Smooth muscle cell (in vitro differentiated cells): ENCODE data around the gene DYRK2. TPM values are rescaled to one million over a fixed set of nuclear protein-coding genes. Genes with fewer than 3 reads are reported as not detected.

ENCODE experiments used
- DNase-seq: peaks from one replicate; lab custom pipeline; 2025; ENCODE audit not compliant: unreplicated experiment; lab: John Stamatoyannopoulos, UW
- H2AFZ ChIP-seq: fragments of 200-600 bp; sonication (generic); 2 replicates; pipeline ENCODE4 v1.6.0; 2016; ENCODE audit warnings: antibody characterized with exemption, low read depth, mild to moderate bottlenecking
- H3F3A ChIP-seq: fragments of 200-600 bp; sonication (generic); 2 replicates; pipeline ENCODE4 v1.6.0; 2017; ENCODE audit warnings: antibody characterized with exemption, low read depth
- H3K27ac ChIP-seq: fragments of 200-600 bp; sonication (generic); 2 replicates; pipeline ENCODE4 v1.5.1; 2016; ENCODE audit warnings: low read depth, mild to moderate bottlenecking
- H3K27me3 ChIP-seq: fragments of 200-600 bp; sonication (generic); 2 replicates; pipeline ENCODE4 v1.6.1; 2016; ENCODE audit warnings: low read depth, mild to moderate bottlenecking
- H3K36me3 ChIP-seq: fragments of 200-600 bp; sonication (generic); 2 replicates; pipeline ENCODE4 v1.5.1; 2016; ENCODE audit warnings: low read depth
- H3K4me1 ChIP-seq: fragments of 200-600 bp; sonication (generic); 2 replicates; pipeline ENCODE4 v1.5.1; 2016; ENCODE audit warnings: low read depth
- H3K4me2 ChIP-seq: fragments of 200-600 bp; sonication (generic); 2 replicates; pipeline ENCODE4 v1.6.0; 2016; ENCODE audit warnings: mild to moderate bottlenecking
- H3K4me3 ChIP-seq: fragments of 200-600 bp; sonication (generic); 2 replicates; pipeline ENCODE4 v1.5.1; 2016; ENCODE audit warnings: mild to moderate bottlenecking
- H3K79me2 ChIP-seq: fragments of 200-600 bp; sonication (generic); 2 replicates; pipeline ENCODE4 v1.6.0; 2016; ENCODE audit warnings: low read depth, mild to moderate bottlenecking
- H3K9ac ChIP-seq: fragments of 200-600 bp; sonication (generic); 2 replicates; pipeline ENCODE4 v1.6.0; 2016; ENCODE audit warnings: low read depth
- H3K9me3 ChIP-seq: fragments of 200-600 bp; sonication (generic); replicated peaks from 2 replicates; pipeline ENCODE4 v1.5.1; 2016; ENCODE audit warnings: low read depth
- H4K20me1 ChIP-seq: fragments of 200-600 bp; sonication (generic); 2 replicates; pipeline ENCODE4 v1.6.0; 2016; ENCODE audit warnings: low read depth
- WGBS: methylation state at CpG from one replicate; pipeline ENCODE4 v1.1.7; 2016; ENCODE audit warnings: low lambda C conversion rate; 5-methylcytosine and 5-hydroxymethylcytosine counted together
- polyA plus RNA-seq: library from polyadenylated mRNA; unstranded; fragments of >200 nt; fragmentation: Nextera tagmentation; extraction: Ambion mirVana; gene quantifications from 2 replicates; pipeline ENCODE4 v1.2.1, GENCODE V29; 2016
- total RNA-seq: library from RNA; depleted of rRNA; stranded (reverse); fragments of >200 nt; gene quantifications from 2 replicates; pipeline ENCODE4 v1.2.3, GENCODE V29; 2014
- TF ChIP-seq, protein P1 (sequence below): fragments of 200-600 bp; sonication (generic); IDR thresholded peaks from 2 replicates; pipeline ENCODE4 v1.5.1; 2017; ENCODE audit warnings: borderline replicate concordance, mild to moderate bottlenecking, antibody characterized with exemption; ENCODE audit not compliant: insufficient read depth, poor library complexity, severe bottlenecking

DYRK2 gene
- total and polyA plus RNA-seq, 2 experiments from 2014 or later: 44.0 to 64.1 TPM

DNA sequence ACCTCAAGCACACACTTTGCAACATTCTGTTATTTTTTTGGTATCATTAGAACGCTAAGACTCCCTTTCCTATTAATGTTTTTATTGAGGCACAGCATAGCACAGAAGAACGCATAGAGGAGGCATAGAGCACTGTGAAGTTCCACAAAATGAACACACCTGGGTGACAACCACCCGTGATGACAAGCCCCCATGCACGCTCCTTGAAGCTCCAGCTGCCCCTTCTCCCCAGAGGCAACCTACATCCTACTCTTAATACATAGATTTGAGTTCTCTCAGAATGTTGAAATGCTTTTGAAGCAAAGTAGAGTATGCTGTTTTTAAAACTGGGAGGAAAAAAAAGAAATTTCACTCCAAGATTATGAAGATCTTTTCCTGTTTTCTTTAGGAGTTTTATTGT is 55.5 kb downstream of the DYRK2 start:
- Histone ChIP-seq H3K4me2 (no peak overlapping the region), H3K9ac (no peak overlapping the region), H3K4me1 (peaks cover 15% of the 10 kb centered on the region), H3K27ac (no peak overlapping the region), H3F3A (peaks cover 16% of the 10 kb centered on the region), H3K4me3 (no peak overlapping the region), H3K27me3 (no peaks in the 10 kb centered on the region), H3K79me2 (no peaks in the 10 kb centered on the region), H3K9me3 (no peaks in the 10 kb centered on the region), H2AFZ (no peak overlapping the region), H4K20me1 (no peaks in the 10 kb centered on the region), H3K36me3 (no peaks in the 10 kb centered on the region)
- whole genome bisulfite sequencing: 88% methylated on average over 4 of the region's 4 CpGs
- DNase-seq: no peak
- TF ChIP-seq, protein P1, sequence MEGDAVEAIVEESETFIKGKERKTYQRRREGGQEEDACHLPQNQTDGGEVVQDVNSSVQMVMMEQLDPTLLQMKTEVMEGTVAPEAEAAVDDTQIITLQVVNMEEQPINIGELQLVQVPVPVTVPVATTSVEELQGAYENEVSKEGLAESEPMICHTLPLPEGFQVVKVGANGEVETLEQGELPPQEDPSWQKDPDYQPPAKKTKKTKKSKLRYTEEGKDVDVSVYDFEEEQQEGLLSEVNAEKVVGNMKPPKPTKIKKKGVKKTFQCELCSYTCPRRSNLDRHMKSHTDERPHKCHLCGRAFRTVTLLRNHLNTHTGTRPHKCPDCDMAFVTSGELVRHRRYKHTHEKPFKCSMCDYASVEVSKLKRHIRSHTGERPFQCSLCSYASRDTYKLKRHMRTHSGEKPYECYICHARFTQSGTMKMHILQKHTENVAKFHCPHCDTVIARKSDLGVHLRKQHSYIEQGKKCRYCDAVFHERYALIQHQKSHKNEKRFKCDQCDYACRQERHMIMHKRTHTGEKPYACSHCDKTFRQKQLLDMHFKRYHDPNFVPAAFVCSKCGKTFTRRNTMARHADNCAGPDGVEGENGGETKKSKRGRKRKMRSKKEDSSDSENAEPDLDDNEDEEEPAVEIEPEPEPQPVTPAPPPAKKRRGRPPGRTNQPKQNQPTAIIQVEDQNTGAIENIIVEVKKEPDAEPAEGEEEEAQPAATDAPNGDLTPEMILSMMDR: no peak

DNA sequence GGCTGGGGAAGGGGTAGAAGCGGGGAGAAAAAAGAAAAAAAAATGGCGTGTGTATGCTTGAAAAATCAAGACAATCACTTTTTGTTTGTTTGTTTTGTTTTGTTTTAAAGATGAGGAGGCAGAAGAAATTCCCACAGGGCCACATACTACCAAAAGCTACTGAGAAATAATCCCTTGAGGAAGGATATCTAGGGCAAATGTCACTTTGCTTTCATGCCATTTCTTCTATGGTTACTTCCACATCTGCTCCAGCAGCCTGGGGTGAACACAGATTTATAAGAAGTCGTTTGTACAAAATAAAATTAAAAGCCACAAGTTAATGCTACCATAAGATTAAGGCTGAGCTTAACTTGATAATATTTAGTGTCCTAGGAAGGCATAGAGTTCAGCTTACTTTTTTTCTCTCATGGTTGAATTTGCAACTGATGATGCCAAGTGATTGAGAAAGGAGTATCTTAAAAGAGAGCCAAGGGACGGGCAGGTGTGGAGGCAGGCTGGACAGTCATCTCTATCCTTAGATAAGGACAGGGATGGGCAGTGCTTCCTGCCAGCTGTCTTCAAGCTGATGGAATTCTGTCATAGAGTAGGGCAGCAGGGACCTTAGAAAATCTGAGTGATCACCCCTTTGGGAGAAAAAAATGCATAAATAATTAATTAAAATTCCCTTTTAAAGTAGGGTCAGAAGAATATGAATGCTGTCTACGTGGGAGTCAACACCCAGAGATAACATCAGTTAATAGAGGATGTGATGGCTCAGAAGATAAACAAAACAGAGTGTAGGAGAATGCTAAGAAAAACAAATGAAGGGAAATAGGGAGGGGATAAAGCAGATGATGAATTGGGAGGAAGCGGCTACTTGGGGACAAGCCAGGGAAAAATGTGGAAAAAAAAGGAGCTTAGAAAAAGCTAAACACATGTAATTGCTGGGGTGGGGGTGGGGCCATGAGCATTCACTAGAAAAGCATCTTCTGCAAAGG is 57.1 kb downstream of the DYRK2 start:
- Histone ChIP-seq H3K36me3 (no peaks in the 10 kb centered on the region), H3K9me3 (no peaks in the 10 kb centered on the region), H3K9ac (no peak overlapping the region), H3K27ac (peak overlapping the region; percentile 14), H3F3A (peaks cover 16% of the 10 kb centered on the region), H3K27me3 (no peaks in the 10 kb centered on the region), H3K79me2 (no peaks in the 10 kb centered on the region), H4K20me1 (no peaks in the 10 kb centered on the region), H3K4me2 (peak overlapping the region; percentile 64), H3K4me3 (no peak overlapping the region), H2AFZ (no peak overlapping the region), H3K4me1 (peaks cover 15% of the 10 kb centered on the region)
- DNase-seq: no peak
- 37% methylated on average over 6 of the region's 6 CpGs for WGBS
- TF ChIP-seq, protein P1: no peak

DNA sequence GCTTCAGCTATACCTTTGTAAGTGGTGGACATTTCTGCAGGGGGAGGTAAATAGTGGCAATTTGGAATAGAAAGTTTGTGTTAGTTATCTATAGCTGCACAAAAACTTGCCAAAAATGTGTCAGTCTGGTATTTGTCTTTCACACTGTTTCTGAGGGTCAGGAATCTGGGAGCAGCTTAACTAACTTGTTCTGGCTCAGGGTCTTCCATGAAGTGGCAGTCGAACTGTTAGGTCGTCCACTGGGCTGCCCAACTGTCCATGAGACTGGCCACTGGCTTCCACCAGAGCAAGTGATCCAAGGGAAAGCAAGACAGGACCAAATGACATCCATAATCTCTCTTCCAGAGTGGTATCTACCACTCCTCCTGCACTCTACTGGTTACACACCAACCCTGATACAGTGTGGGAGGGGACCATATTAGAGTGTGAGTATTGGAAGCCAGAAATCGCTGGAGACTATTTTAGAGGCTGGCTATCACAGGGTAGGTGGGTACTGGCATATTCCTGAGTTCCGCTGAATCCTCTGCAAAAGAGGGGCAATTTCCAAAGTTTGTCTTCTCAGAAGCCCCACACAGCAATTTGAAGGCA is 60.9 kb downstream of the DYRK2 start:
- DNase-seq: no peak
- WGBS: 81% methylated on average over 4 of the region's 4 CpGs

More for the DNA sequence above, 60.9 kb downstream of the DYRK2 start:
- Histone ChIP-seq H3K27me3 (no peaks in the 10 kb centered on the region), H3K9ac (no peak overlapping the region), H3K36me3 (no peaks in the 10 kb centered on the region), H3K79me2 (no peaks in the 10 kb centered on the region), H3K4me3 (no peak overlapping the region), H3K4me1 (peaks cover 15% of the 10 kb centered on the region), H3K4me2 (no peak overlapping the region), H3K27ac (no peak overlapping the region), H3K9me3 (no peaks in the 10 kb centered on the region), H3F3A (peaks cover 16% of the 10 kb centered on the region), H2AFZ (no peak overlapping the region), H4K20me1 (no peaks in the 10 kb centered on the region)
- TF ChIP-seq, protein P1: no peak
